ENCODE measurements around the gene DZIP1L. TPM values are rescaled to one million over a fixed set of nuclear protein-coding genes. Genes with fewer than 3 reads are reported as not detected.

DZIP1L gene
- total RNA-seq, 1 experiment from 2014 or later, result 10.4 TPM

GRCh38 chr3:138034918-138035317, 80.5 kb downstream of the DZIP1L start:
- Mint-ChIP-seq H3K27ac (no peak overlapping the region), H3K27me3 (ENCODE audit: low read depth) (no peaks in the 10 kb centered on the region), H3K4me1 (peaks cover 0 to 2% of the 10 kb centered on the region in 2 experiments; a peak in 1 of 4 replicates), H3K9me3 (no peaks in the 10 kb centered on the region), H3K36me3 (ENCODE audit: insufficient read depth in 1 of 3, low read depth in 3 of 3) (no peaks in the 10 kb centered on the region), H3K4me3 (no peak overlapping the region)
- Histone ChIP-seq H3K23ac (ENCODE audit: insufficient read length, low read depth, low read length) (no peak overlapping the region), H4K20me1 (ENCODE audit: control insufficient read depth, insufficient read depth, insufficient read length) (no peaks in the 10 kb centered on the region), H3K4me1 (ENCODE audit: insufficient read depth, low read length) (no peaks in the 10 kb centered on the region), H3K79me2 (ENCODE audit: insufficient read depth, low read length) (no peaks in the 10 kb centered on the region), H2AFZ (ENCODE audit: low read length) (no peak overlapping the region), H3K27me3 (ENCODE audit: insufficient read depth, low read length) (no peaks in the 10 kb centered on the region), H3K23me2 (ENCODE audit: insufficient read length, low read depth, low read length, poor library complexity, severe bottlenecking) (no peaks in the 10 kb centered on the region), H2BK20ac (ENCODE audit: low read depth, low read length, poor library complexity, severe bottlenecking) (no peak overlapping the region), H3K9me3 (ENCODE audit: control insufficient read depth, low read depth, low read length) (no peaks in the 10 kb centered on the region), H3K56ac (ENCODE audit: insufficient read length, low read depth, low read length) (no peak overlapping the region), H3K18ac (ENCODE audit: insufficient read length, low read depth, low read length) (no peak overlapping the region), H3K79me1 (ENCODE audit: insufficient read depth, low read depth, low read length, poor library complexity, severe bottlenecking) (no peaks in the 10 kb centered on the region), H4K5ac (ENCODE audit: insufficient read length, low read depth, low read length) (no peak overlapping the region), H3K9ac (ENCODE audit: extremely low read depth, insufficient read length, low read length) (no peak overlapping the region), H4K8ac (replicated peaks; ENCODE audit: insufficient read length, low read depth, low read length) (no peak overlapping the region), H3T11ph (ENCODE audit: low read length) (no peak overlapping the region), H2AK5ac (ENCODE audit: insufficient read length, low read length) (no peak overlapping the region), H2BK120ac (ENCODE audit: low read depth, low read length, poor library complexity, severe bottlenecking) (no peak overlapping the region), H3K4ac (ENCODE audit: low read depth, low read length) (no peak overlapping the region), H2BK12ac (ENCODE audit: insufficient read length, low read depth, low read length) (no peak overlapping the region), H2BK5ac (ENCODE audit: insufficient read length, low read length) (no peak overlapping the region), H3K14ac (ENCODE audit: insufficient read depth, low read length) (no peak overlapping the region), H3K27ac (ENCODE audit: insufficient read length, low read depth, low read length) (no peak overlapping the region), H3K4me2 (ENCODE audit: insufficient read depth, insufficient read length, low read length) (no peak overlapping the region), H2BK15ac (ENCODE audit: low read depth, low read length) (no peak overlapping the region), H4K91ac (ENCODE audit: insufficient read length, low read depth, low read length) (no peak overlapping the region)
- no CpG with 5 or more reads among the region's 1 CpG for WGBS (ENCODE audit: extremely low coverage, insufficient read length, low lambda C conversion rate)
- no peak for DNase-seq
- no peak for TF ChIP-seq CTCF (conservative IDR thresholded peaks at IDR 0.05)
